ENCODE measurements around the gene PSMB11.

GRCh38 chr14:23079716-23080115, 37.7 kb downstream of the PSMB11 start:
- TF ChIP-seq CTCF (IDR thresholded peaks at IDR 0.05): no peak
- no peak for TF ChIP-seq EZH2 (IDR thresholded peaks at IDR 0.05; ENCODE audit: borderline replicate concordance, insufficient read depth, low read depth, low read length, poor library complexity, severe bottlenecking)
